GM12878 (cell line): ENCODE data around the gene OGFOD2. TPM values are rescaled to one million over a fixed set of nuclear protein-coding genes. Genes with fewer than 3 reads are reported as not detected.
A peak's percentile ranks its signal among the peaks of the same experiment; 100 is the strongest.

Source experiments
- CREM ChIP-seq: IDR thresholded peaks from 2 replicates; pipeline ENCODE4 v1.6.1; 2014; ENCODE audit warnings: antibody characterized with exemption, low read depth
- JUND ChIP-seq: IDR thresholded peaks from 2 replicates; pipeline ENCODE4 v1.6.1; 2012; ENCODE audit warnings: low read depth, mild to moderate bottlenecking, low read length, improper control_type of control experiment, moderate library complexity
- LARP7 ChIP-seq: fragments of 450-650 bp; IDR thresholded peaks from 2 replicates; pipeline ENCODE4 v1.6.1; 2017; ENCODE audit warnings: mild to moderate bottlenecking
- POLR2A ChIP-seq: IDR thresholded peaks from 2 replicates; pipeline ENCODE4 v1.6.1; 2011; ENCODE audit warnings: low read depth, mild to moderate bottlenecking, low read length
- RFX5 ChIP-seq: IDR thresholded peaks from 2 replicates; pipeline ENCODE4 v1.6.1; 2011; ENCODE audit warnings: low read depth, low read length, improper control_type of control experiment
- RUNX3 ChIP-seq: IDR thresholded peaks from 2 replicates; pipeline ENCODE4 v1.6.1; 2012; ENCODE audit warnings: low read length, inconsistent platforms
- SMAD1 ChIP-seq: fragments of 450-650 bp; IDR thresholded peaks from 2 replicates; pipeline ENCODE4 v1.6.1; 2018; ENCODE audit warnings: mild to moderate bottlenecking, low read depth; ENCODE audit not compliant: partially characterized antibody
- SMARCA5 ChIP-seq: fragments of 450-650 bp; IDR thresholded peaks from 2 replicates; pipeline ENCODE4 v1.6.1; 2017; ENCODE audit warnings: mild to moderate bottlenecking
- STAT1 ChIP-seq: fragments of 450-650 bp; conservative IDR thresholded peaks from 2 replicates; pipeline ENCODE4 v1.6.1; 2014; ENCODE audit warnings: antibody characterized with exemption, mild to moderate bottlenecking
- ZNF207 ChIP-seq: fragments of 450-650 bp; IDR thresholded peaks from 2 replicates; pipeline ENCODE4 v1.6.1; 2014; ENCODE audit warnings: antibody characterized with exemption, mild to moderate bottlenecking, borderline replicate concordance
- polyA plus RNA-seq, 11 experiments: library from polyadenylated mRNA; depleted of rRNA in 4 of 11; unstranded in 6 of 11; stranded (reverse) in 5 of 11; fragments of >200 nt; fragmentation: Nextera tagmentation in 4 of 11; fragmentation: Illumina TruSeq in 1 of 11; extraction: Ambion mirVana in 4 of 11; extraction: Trizol in 1 of 11; gene quantifications; 1 replicate in 1 of 11; 2 replicates in 10 of 11; pipeline versions ENCODE4 v1.2.1 to v1.2.3, GENCODE V29; 2011 to 2016; ENCODE audit warnings: inconsistent platforms in 2 of 11, missing spikeins in 2 of 11, low read depth in 1 of 11
- total RNA-seq, 4 experiments: library from RNA; depleted of rRNA in 3 of 4; stranded (reverse); fragments of >200 nt in 3 of 4; fragmentation: Illumina TruSeq in 1 of 4; extraction: Trizol in 1 of 4; gene quantifications; 2 replicates each; pipeline versions ENCODE4 v1.2.1 to v1.2.3, GENCODE V29; 2013 to 2021
- TF ChIP-seq, protein P1 (sequence below): fragments of 450-650 bp; IDR thresholded peaks from 2 replicates; pipeline ENCODE4 v1.6.1; 2017; ENCODE audit warnings: antibody characterized with exemption, mild to moderate bottlenecking, moderate library complexity
- TF ChIP-seq, protein P2 (sequence below): IDR thresholded peaks from 2 replicates; pipeline ENCODE4 v1.6.1; 2012; ENCODE audit warnings: low read depth, low read length, improper control_type of control experiment
- TF ChIP-seq, protein P3 (sequence below): fragments of 450-650 bp; IDR thresholded peaks from 2 replicates; pipeline ENCODE4 v1.6.1; 2018; ENCODE audit warnings: mild to moderate bottlenecking, low read depth, moderate library complexity; ENCODE audit not compliant: partially characterized antibody
- TF ChIP-seq, protein P4 (sequence below): fragments of 450-650 bp; IDR thresholded peaks from 2 replicates; pipeline ENCODE4 v1.6.1; 2014; ENCODE audit warnings: mild to moderate bottlenecking
- TF ChIP-seq, protein P5 (sequence below): fragments of 450-650 bp; formaldehyde crosslinking; IDR thresholded peaks from 2 replicates; pipeline ENCODE4 v1.4.0; 2020; ENCODE audit warnings: mild to moderate bottlenecking, moderate library complexity
- TF ChIP-seq, protein P6 (sequence below): IDR thresholded peaks from 2 replicates; pipeline ENCODE4 v1.6.1; 2011; ENCODE audit warnings: mild to moderate bottlenecking, low read depth, low read length, moderate library complexity; ENCODE audit not compliant: insufficient replicate concordance

The OGFOD2 gene
- total and polyA plus RNA-seq, 10 of the 15 experiments (the other 5 are each of a cell fraction or from before 2014, with no cell fraction given) = 0.93 to 29.2 (median 16.3) TPM

DNA sequence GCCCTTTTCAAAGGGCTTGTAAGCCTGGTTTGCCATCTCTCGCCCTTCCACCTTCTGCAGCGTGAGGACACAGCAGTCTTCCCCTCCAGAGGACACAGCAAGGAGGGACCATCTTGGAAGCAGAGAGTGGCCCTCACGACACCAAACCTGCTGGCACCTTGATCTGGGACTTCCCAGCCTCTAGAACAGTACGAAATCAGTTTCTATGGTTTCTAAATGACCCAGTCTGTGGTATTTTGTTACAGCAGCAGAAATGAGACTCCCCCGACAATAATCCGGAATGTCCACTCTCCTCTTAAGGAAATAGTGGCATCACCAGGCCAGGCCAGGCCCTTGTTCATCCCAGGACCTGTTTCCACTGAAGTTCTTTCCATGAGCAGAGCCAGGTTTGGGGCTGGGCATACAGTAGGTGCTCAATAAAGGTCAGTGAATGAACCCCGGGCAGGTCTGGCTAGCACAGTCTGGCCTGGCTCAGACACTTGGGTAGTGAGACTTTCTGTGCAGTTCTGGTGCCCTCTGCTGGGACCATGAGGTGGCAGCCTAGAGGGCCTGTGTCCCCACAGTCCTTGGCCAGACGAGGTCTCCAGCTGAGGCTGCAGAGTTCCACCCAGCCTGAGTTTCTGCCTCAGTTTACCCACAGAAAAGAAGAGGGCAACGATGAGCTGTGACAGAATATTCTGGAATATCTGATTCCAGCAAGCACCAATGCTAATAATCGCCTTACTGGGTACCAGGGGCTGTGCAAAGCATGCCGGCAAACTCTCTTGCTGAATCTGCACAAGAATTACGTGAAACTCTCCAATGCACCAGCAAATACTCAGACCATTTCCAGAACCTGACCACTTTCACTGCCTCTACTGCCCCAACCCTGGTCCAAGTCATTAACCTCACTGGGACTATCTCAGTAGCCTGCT lies 22.8 kb upstream of the OGFOD2 start (continued):
- TF ChIP-seq, protein P1, sequence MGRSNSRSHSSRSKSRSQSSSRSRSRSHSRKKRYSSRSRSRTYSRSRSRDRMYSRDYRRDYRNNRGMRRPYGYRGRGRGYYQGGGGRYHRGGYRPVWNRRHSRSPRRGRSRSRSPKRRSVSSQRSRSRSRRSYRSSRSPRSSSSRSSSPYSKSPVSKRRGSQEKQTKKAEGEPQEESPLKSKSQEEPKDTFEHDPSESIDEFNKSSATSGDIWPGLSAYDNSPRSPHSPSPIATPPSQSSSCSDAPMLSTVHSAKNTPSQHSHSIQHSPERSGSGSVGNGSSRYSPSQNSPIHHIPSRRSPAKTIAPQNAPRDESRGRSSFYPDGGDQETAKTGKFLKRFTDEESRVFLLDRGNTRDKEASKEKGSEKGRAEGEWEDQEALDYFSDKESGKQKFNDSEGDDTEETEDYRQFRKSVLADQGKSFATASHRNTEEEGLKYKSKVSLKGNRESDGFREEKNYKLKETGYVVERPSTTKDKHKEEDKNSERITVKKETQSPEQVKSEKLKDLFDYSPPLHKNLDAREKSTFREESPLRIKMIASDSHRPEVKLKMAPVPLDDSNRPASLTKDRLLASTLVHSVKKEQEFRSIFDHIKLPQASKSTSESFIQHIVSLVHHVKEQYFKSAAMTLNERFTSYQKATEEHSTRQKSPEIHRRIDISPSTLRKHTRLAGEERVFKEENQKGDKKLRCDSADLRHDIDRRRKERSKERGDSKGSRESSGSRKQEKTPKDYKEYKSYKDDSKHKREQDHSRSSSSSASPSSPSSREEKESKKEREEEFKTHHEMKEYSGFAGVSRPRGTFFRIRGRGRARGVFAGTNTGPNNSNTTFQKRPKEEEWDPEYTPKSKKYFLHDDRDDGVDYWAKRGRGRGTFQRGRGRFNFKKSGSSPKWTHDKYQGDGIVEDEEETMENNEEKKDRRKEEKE = no peak
- TF ChIP-seq POLR2A (no peak), STAT1 (no peak), LARP7 (peak; percentile 22; the same call in 1 of the 2 replicates), SMAD1 (no peak), RFX5 (no peak), ZNF207 (peak; percentile 30; the same call in 1 of the 2 replicates), RUNX3 (peak; percentile 57; the same call in 1 of the 2 replicates), JUND (no peak), SMARCA5 (peak; percentile 87), CREM (no peak)
- TF ChIP-seq, protein P2, sequence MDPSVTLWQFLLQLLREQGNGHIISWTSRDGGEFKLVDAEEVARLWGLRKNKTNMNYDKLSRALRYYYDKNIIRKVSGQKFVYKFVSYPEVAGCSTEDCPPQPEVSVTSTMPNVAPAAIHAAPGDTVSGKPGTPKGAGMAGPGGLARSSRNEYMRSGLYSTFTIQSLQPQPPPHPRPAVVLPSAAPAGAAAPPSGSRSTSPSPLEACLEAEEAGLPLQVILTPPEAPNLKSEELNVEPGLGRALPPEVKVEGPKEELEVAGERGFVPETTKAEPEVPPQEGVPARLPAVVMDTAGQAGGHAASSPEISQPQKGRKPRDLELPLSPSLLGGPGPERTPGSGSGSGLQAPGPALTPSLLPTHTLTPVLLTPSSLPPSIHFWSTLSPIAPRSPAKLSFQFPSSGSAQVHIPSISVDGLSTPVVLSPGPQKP = no peak
- TF ChIP-seq, protein P3, sequence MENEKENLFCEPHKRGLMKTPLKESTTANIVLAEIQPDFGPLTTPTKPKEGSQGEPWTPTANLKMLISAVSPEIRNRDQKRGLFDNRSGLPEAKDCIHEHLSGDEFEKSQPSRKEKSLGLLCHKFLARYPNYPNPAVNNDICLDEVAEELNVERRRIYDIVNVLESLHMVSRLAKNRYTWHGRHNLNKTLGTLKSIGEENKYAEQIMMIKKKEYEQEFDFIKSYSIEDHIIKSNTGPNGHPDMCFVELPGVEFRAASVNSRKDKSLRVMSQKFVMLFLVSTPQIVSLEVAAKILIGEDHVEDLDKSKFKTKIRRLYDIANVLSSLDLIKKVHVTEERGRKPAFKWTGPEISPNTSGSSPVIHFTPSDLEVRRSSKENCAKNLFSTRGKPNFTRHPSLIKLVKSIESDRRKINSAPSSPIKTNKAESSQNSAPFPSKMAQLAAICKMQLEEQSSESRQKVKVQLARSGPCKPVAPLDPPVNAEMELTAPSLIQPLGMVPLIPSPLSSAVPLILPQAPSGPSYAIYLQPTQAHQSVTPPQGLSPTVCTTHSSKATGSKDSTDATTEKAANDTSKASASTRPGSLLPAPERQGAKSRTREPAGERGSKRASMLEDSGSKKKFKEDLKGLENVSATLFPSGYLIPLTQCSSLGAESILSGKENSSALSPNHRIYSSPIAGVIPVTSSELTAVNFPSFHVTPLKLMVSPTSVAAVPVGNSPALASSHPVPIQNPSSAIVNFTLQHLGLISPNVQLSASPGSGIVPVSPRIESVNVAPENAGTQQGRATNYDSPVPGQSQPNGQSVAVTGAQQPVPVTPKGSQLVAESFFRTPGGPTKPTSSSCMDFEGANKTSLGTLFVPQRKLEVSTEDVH = no peak
- TF ChIP-seq, protein P4, sequence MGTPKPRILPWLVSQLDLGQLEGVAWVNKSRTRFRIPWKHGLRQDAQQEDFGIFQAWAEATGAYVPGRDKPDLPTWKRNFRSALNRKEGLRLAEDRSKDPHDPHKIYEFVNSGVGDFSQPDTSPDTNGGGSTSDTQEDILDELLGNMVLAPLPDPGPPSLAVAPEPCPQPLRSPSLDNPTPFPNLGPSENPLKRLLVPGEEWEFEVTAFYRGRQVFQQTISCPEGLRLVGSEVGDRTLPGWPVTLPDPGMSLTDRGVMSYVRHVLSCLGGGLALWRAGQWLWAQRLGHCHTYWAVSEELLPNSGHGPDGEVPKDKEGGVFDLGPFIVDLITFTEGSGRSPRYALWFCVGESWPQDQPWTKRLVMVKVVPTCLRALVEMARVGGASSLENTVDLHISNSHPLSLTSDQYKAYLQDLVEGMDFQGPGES = 0 out of 2 replicates have a peak, but pooled peaks have one; percentile 19
- TF ChIP-seq, protein P5, sequence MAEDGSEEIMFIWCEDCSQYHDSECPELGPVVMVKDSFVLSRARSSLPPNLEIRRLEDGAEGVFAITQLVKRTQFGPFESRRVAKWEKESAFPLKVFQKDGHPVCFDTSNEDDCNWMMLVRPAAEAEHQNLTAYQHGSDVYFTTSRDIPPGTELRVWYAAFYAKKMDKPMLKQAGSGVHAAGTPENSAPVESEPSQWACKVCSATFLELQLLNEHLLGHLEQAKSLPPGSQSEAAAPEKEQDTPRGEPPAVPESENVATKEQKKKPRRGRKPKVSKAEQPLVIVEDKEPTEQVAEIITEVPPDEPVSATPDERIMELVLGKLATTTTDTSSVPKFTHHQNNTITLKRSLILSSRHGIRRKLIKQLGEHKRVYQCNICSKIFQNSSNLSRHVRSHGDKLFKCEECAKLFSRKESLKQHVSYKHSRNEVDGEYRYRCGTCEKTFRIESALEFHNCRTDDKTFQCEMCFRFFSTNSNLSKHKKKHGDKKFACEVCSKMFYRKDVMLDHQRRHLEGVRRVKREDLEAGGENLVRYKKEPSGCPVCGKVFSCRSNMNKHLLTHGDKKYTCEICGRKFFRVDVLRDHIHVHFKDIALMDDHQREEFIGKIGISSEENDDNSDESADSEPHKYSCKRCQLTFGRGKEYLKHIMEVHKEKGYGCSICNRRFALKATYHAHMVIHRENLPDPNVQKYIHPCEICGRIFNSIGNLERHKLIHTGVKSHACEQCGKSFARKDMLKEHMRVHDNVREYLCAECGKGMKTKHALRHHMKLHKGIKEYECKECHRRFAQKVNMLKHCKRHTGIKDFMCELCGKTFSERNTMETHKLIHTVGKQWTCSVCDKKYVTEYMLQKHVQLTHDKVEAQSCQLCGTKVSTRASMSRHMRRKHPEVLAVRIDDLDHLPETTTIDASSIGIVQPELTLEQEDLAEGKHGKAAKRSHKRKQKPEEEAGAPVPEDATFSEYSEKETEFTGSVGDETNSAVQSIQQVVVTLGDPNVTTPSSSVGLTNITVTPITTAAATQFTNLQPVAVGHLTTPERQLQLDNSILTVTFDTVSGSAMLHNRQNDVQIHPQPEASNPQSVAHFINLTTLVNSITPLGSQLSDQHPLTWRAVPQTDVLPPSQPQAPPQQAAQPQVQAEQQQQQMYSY = no peak
- TF ChIP-seq, protein P6, sequence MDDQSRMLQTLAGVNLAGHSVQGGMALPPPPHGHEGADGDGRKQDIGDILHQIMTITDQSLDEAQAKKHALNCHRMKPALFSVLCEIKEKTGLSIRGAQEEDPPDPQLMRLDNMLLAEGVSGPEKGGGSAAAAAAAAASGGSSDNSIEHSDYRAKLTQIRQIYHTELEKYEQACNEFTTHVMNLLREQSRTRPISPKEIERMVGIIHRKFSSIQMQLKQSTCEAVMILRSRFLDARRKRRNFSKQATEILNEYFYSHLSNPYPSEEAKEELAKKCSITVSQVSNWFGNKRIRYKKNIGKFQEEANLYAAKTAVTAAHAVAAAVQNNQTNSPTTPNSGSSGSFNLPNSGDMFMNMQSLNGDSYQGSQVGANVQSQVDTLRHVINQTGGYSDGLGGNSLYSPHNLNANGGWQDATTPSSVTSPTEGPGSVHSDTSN = no peak
